ENCODE measurements around the gene SLC22A3. TPM values are rescaled to one million over a fixed set of nuclear protein-coding genes. Genes with fewer than 3 reads are reported as not detected.

Gene SLC22A3
- total RNA-seq, 2 experiments from 2014 or later: not detected

- TF ChIP-seq EZH2phosphoT487 (IDR thresholded peaks at IDR 0.05; ENCODE audit: borderline replicate concordance, low read depth, low read length) (no peak), CTCF (conservative IDR thresholded peaks at IDR 0.05; ENCODE audit: low read length) (no peak)
- Histone ChIP-seq H3K9me2 (ENCODE audit: insufficient read depth, low read length) (no peaks in the 10 kb centered on the region), H3K4me3 (ENCODE audit: low read depth, low read length, poor library complexity, severe bottlenecking) (no peak overlapping the region), H2AFZ (ENCODE audit: low read length) (no peak overlapping the region), H3K79me2 (ENCODE audit: insufficient read depth, low read depth, low read length) (no peaks in the 10 kb centered on the region), H4K20me1 (ENCODE audit: insufficient read depth, low read length) (no peaks in the 10 kb centered on the region), H3K27ac (ENCODE audit: low read depth, low read length, poor library complexity, severe bottlenecking) (no peak overlapping the region), H3K4me2 (ENCODE audit: low read length) (no peak overlapping the region), H3K9me3 (ENCODE audit: low read length) (no peaks in the 10 kb centered on the region), H3K36me3 (ENCODE audit: insufficient read depth, low read length) (no peaks in the 10 kb centered on the region), H3K4me1 (ENCODE audit: insufficient read depth, low read length, poor library complexity, severe bottlenecking) (no peaks in the 10 kb centered on the region)
- CTCF ChIA-PET (ENCODE audit: unreplicated experiment): no interaction called here
- no TSS peak for BruUV-seq (replicated peaks)
- intact Hi-C loops (cut with micrococcal nuclease; ENCODE audit: unreplicated experiment): no loop called here
- no peak for DNase-seq (ENCODE audit: low spot score)
- POLR2A ChIA-PET: no interaction called here
These were observed 69.4 kb downstream of the SLC22A3 start for GRCh38 chr6:160417550-160417949.

GRCh38 chr6:160418370-160418769 is 70.2 kb downstream of the SLC22A3 start:
- H4K20me1 ChIP-seq (ENCODE audit: insufficient read depth, low read length): no peaks in the 10 kb centered on the region
- no peaks in the 10 kb centered on the region for H3K9me3 ChIP-seq (ENCODE audit: low read length)
- BruUV-seq (replicated peaks): no TSS peak
- no peak overlapping the region for H3K4me3 ChIP-seq (ENCODE audit: low read depth, low read length, poor library complexity, severe bottlenecking)
- no peak overlapping the region for H2AFZ ChIP-seq (ENCODE audit: low read length)
- TF ChIP-seq CTCF (conservative IDR thresholded peaks at IDR 0.05; ENCODE audit: low read length) (no peak), EZH2phosphoT487 (IDR thresholded peaks at IDR 0.05; ENCODE audit: borderline replicate concordance, low read depth, low read length) (no peak)
- H3K4me1 ChIP-seq (ENCODE audit: insufficient read depth, low read length, poor library complexity, severe bottlenecking): no peaks in the 10 kb centered on the region
- ChIA-PET POLR2A (interaction anchor here (0.7 kb wide), 1 partner anchor 748 kb away, joined by 3 read pairs; no protein-coding TSS in a partner anchor), CTCF (ENCODE audit: unreplicated experiment) (no interaction called here)
- H3K36me3 ChIP-seq (ENCODE audit: insufficient read depth, low read length): no peaks in the 10 kb centered on the region
- no peaks in the 10 kb centered on the region for H3K79me2 ChIP-seq (ENCODE audit: insufficient read depth, low read depth, low read length)
- intact Hi-C loops (cut with micrococcal nuclease; ENCODE audit: unreplicated experiment): no loop called here
- no peak overlapping the region for H3K27ac ChIP-seq (ENCODE audit: low read depth, low read length, poor library complexity, severe bottlenecking)
- H3K9me2 ChIP-seq (ENCODE audit: insufficient read depth, low read length): no peaks in the 10 kb centered on the region
- no peak for DNase-seq (ENCODE audit: low spot score)
- no peak overlapping the region for H3K4me2 ChIP-seq (ENCODE audit: low read length)

- intact Hi-C loops (cut with micrococcal nuclease; ENCODE audit: unreplicated experiment): no loop called here
- CTCF ChIA-PET (ENCODE audit: unreplicated experiment): no interaction called here
- BruUV-seq (replicated peaks): no TSS peak
- POLR2A ChIA-PET: no interaction called here
- Histone ChIP-seq H3K4me3 (ENCODE audit: low read depth, low read length, poor library complexity, severe bottlenecking) (no peak overlapping the region), H3K4me1 (ENCODE audit: insufficient read depth, low read length, poor library complexity, severe bottlenecking) (no peaks in the 10 kb centered on the region), H3K36me3 (ENCODE audit: insufficient read depth, low read length) (no peaks in the 10 kb centered on the region), H2AFZ (ENCODE audit: low read length) (no peak overlapping the region), H3K79me2 (ENCODE audit: insufficient read depth, low read depth, low read length) (no peaks in the 10 kb centered on the region), H3K9me2 (ENCODE audit: insufficient read depth, low read length) (no peaks in the 10 kb centered on the region), H3K9me3 (ENCODE audit: low read length) (no peaks in the 10 kb centered on the region), H4K20me1 (ENCODE audit: insufficient read depth, low read length) (no peaks in the 10 kb centered on the region), H3K4me2 (ENCODE audit: low read length) (no peak overlapping the region), H3K27ac (ENCODE audit: low read depth, low read length, poor library complexity, severe bottlenecking) (no peak overlapping the region)
- TF ChIP-seq EZH2phosphoT487 (IDR thresholded peaks at IDR 0.05; ENCODE audit: borderline replicate concordance, low read depth, low read length) (no peak), CTCF (conservative IDR thresholded peaks at IDR 0.05; ENCODE audit: low read length) (no peak)
- DNase-seq (ENCODE audit: low spot score): no peak
These were observed 71.3 kb downstream of the SLC22A3 start for GRCh38 chr6:160419488-160419887.

All from OCI-LY7 (cell line).